ENCODE measurements around the gene C19orf38.

DNA sequence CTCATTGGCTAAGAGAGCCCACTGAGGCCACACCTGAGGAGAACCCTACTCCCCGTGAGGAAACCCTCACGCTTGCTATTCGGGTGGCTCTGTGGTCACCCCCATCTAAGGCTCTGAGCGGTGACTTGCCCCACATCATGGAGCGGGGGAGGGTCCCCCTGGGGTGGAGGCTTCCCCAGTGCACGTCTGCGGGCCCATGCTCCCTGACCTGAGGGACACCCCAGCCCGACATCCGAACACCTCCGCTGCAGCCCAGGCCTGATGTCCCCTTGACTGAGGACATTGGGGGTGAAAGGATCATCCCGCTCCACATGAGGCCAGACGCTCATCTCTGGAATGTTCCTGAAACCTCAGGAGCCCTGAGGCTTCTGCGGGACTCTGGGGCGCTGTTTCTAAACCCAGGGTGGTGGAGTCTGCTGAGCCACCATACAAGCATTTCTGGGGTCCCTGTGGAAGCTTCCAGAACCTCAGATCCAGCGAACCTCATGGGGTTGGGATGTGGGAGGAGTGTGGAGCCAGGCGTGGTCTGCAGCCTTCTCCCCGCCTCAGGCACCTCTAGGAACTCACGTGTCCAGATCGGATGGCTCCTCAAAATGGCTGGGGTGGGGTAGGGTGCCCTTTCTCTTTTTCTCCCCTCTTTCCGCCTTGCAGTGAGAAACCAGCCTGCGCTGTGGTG is 32.1 kb upstream of the C19orf38 start:
- TF ChIP-seq POLR2A (IDR thresholded peaks at IDR 0.05) (no peak), POLR2AphosphoS5 (IDR thresholded peaks at IDR 0.05) (no peak)
- TF ChIP-seq, protein P1, sequence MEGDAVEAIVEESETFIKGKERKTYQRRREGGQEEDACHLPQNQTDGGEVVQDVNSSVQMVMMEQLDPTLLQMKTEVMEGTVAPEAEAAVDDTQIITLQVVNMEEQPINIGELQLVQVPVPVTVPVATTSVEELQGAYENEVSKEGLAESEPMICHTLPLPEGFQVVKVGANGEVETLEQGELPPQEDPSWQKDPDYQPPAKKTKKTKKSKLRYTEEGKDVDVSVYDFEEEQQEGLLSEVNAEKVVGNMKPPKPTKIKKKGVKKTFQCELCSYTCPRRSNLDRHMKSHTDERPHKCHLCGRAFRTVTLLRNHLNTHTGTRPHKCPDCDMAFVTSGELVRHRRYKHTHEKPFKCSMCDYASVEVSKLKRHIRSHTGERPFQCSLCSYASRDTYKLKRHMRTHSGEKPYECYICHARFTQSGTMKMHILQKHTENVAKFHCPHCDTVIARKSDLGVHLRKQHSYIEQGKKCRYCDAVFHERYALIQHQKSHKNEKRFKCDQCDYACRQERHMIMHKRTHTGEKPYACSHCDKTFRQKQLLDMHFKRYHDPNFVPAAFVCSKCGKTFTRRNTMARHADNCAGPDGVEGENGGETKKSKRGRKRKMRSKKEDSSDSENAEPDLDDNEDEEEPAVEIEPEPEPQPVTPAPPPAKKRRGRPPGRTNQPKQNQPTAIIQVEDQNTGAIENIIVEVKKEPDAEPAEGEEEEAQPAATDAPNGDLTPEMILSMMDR (IDR thresholded peaks at IDR 0.05) = no peak
